HG03378 (cell line): ENCODE measurements around the gene UAP1L1.

Source experiments
- ATAC-seq: cut with Tn5 transposase; IDR thresholded peaks from one replicate; pipeline ENCODE4 v1.9.1; 2021; ENCODE audit warnings: mild to moderate bottlenecking, moderate library complexity; ENCODE audit not compliant: unreplicated experiment

Gene UAP1L1

DNA sequence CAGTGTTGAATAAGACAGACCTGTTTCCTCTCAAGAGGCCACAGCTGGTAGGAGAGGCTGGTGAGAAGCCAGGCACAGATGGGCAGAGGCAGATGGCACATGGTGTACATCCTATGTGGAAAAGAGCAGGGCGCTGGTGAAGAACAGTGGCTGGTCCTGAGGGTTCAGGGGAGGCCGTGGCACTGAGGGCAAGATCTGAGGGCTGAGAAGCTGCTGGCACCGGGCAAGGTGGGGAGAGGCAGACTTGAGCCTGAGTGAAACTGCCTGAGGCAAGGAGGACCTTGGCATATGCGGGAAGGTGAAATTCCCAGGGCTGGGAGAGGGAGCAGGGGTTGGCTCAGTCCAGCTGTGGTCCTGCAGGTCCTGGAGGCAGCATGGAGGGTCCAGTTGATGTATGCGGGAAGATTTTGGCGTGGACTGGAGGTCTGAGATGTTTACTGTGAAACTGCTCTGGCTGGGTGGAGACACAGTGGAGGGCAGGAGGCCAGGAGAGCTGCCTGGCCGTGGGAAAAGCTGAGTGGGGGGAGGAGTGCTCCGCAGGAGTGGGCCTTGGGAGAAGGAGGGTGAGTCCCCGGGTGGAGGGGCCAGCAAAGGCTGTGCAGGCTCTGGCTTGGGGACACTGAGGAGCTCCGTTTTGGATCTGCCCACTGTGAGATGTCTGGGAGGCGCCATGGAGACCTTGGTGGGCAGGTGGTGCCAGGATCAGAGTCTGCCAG, 12.1 kb downstream of the UAP1L1 start:
- no peak for ATAC-seq

DNA sequence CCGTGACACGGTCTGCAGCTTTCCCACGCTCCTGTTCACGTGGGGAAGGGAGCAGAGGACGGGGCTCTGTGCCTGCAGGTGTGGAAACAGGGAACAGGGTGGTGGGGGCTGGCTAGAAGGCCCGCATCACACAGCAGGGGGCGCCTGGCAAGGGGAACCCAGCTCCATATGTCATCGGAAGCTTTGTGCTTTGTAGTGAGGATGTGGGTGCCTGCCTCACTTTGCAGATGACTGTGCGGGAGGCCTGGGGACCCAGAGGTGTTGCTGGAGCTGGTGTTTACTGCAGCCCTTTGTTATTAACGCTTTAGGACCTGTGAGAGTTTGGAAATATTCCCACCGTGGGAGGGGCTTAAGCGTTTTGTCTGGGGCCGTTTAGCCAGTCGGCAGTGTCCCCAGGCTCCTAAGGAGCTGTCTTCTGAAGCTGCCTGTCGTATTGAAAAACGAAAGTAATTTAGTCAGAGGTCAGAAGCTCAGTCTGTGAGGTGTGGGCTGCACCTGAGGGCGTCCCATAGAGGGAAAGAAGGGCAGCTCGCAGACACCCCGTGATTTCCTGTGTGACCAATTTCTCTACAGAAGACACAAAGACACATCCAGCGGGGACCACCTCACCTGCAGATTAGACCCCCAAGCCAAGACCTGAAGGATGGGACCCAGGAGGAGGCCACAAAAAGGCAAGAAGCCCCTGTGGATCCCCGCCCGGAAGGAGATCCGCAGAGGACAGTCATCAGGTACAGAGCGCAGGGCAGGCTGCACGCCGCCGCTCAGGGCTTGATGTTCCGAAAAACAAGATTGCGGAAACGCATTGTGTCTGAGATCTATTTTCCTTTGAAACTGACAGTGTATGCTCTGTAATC, 18.6 kb downstream of the UAP1L1 start:
- ATAC-seq = no peak

- ATAC-seq = no peak
Measured at GRCh38 chr9:137096785-137097546, 19.6 kb downstream of the UAP1L1 start.

DNA sequence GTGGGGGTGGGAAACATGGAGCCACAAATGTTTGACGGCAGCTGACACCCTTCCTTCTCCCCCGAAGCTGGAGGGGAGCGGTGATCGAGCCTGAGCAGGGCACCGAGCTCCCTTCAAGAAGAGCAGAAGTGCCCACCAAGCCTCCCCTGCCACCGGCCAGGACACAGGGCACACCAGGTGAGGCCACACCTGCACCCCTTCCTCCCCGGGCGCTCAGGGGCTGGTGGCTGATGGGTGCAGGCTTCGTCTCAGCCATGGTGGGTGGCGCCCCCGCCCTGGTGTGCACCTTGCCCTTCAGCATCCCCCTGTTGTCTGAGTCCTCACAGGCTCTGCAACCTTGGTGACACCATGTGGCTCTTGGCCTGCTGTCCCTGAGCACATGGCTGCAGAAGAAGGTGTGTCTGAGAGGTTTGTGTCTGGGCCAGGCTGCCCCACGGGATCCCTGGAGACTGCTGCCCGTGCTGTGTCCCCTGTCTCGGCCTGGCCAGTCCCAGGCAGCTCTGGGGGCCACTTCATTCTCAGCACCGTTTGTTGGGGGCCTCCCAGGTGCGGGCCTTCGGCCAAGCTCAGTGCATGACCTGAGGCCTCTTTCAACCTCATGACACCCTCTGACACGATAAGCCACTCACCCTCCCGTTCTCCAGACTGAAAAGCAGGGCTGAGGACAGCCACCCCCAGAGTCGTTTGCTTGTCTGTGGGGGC, 20.6 kb downstream of the UAP1L1 start:
- ATAC-seq = no peak

DNA sequence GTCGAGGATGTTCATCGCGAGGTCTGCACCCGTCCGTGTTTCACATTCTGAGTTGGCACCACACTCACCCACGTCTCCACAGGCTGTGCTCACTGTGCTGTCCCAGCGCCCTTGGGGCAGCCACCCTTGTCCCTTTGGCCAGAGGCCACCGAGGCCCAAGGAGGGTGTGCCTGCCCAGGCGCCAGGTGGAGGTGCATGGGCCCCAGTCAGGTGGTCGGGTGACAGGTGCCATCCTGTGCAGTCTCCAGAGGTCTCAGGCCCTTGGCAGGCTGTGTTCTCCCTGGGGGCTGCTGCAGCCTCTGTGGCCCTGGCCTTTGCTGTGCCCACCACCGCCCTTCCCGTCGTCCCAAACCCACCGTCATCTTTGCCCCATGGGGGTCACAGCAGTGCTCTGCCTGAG, 21.9 kb downstream of the UAP1L1 start:
- ATAC-seq = no peak

DNA sequence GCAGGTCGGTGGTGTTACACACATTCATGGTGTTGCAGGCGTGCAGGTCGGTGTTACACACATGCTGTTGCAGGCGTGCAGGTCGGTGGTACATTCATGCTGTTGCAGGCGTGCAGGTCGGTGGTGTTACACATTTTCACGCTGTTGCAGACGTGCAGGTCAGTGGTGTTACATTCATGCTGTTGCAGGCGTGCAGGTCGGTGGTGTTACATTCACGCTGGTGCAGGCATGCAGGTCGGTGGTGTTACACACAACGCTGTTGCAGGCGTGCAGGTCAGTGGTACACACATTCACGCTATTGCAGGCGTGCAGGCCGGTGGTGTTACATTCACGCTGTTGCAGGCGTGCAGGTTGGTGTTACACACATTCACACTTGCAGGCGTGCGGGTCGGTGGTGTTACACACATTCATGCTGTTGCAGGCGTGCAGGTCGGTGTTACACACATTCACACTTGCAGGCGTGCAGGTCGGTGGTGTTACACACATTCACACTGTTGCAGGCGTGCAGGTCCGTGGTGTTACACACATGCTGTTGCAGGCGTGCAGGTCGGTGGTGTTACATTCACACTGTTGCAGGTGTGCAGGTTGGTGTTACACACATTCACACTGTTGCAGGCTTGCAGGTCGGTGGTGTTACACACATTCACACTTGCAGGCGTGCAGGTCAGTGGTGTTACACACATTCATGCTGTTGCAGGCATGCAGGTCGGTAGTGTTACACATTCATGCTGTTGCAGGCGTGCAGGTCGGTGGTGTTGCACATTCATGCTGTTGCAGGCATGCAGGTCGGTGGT, 26.1 kb downstream of the UAP1L1 start:
- no peak for ATAC-seq

DNA sequence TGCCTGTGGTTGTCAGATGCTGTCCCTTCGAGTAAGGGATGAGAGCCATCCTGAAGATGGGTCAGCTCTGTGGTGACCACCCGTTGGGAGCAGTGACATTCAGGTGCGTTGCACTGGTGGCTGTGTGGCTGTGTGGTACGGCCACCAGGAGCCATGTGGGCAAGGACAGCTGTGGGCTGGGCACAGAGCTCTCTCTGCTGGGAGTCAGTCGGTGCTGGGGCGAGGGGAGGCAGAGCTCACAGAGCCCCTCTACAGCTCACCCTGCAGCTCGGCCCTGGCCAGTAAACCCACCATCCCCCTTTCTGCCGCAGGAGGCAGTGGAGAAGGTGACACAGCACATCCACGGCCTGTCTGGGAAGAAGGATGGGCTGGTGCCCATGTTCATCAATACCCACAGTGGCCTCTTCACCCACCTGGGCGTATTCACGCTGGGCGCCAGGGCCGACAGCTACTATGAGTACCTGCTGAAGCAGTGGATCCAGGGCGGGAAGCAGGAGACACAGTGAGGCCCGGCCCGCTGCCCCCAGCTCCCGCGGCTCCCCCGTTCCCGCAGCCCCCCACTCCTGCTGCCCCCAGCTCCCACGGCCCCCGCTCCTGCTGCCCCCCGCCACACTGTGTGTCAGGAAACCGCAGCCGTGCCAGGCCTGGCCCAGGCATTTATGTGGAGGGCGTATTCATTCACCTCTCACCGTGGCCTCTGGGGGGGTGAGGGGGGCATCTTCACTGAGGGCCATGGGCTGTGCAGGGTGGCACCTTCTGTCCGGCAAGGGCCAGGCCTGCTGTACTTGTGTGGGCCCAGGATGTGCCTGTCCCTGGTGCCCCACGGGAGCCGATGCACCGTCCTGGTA, 28.7 kb downstream of the UAP1L1 start:
- no peak for ATAC-seq

- ATAC-seq = no peak
Measured at GRCh38 chr9:137106662-137107250, 29.4 kb downstream of the UAP1L1 start.

DNA sequence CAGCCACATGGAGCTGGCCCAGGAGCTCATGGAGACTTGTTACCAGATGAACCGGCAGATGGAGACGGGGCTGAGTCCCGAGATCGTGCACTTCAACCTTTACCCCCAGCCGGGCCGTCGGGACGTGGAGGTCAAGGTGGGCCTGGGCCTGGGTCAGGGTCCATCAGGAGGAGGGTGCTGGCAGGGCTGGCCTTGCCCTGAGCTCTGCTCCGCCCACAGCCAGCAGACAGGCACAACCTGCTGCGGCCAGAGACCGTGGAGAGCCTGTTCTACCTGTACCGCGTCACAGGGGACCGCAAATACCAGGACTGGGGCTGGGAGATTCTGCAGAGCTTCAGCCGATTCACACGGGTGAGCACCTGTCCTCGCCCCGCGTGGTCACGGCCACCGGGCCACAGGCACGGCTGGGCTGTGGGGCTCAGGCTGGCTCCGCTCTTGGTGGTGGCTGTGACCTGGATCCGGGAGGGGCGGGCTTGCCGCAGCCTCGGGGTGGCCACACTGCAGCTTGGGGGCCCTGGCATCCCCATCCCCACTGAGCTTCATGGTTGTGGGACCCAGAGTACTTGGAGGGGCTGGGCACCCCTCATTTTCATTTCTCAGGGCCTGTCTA, 30.1 kb downstream of the UAP1L1 start:
- ATAC-seq = no peak

DNA sequence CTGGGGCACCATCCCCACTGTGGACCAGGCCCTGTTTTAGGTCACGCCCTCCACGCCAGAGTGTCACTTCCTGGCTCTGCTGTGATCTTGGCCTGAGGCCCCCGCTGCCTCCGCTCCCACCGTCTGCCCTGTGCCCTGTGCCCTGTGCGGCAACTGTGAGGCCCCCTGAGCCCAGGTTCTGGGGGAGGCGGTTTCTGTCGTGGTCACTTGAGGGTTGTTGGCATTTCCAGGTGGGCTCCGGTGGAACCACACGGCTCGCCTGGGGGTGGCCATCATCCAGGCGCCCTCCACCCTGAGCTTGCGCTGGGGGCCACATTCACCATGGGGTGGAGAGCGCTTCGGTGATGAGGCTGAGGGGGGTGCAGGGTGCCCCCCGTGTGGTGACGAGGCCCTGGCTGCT, 30.7 kb downstream of the UAP1L1 start:
- ATAC-seq = no peak

- ATAC-seq = no peak
Measured at GRCh38 chr9:137108608-137109249, 31.4 kb downstream of the UAP1L1 start.

DNA sequence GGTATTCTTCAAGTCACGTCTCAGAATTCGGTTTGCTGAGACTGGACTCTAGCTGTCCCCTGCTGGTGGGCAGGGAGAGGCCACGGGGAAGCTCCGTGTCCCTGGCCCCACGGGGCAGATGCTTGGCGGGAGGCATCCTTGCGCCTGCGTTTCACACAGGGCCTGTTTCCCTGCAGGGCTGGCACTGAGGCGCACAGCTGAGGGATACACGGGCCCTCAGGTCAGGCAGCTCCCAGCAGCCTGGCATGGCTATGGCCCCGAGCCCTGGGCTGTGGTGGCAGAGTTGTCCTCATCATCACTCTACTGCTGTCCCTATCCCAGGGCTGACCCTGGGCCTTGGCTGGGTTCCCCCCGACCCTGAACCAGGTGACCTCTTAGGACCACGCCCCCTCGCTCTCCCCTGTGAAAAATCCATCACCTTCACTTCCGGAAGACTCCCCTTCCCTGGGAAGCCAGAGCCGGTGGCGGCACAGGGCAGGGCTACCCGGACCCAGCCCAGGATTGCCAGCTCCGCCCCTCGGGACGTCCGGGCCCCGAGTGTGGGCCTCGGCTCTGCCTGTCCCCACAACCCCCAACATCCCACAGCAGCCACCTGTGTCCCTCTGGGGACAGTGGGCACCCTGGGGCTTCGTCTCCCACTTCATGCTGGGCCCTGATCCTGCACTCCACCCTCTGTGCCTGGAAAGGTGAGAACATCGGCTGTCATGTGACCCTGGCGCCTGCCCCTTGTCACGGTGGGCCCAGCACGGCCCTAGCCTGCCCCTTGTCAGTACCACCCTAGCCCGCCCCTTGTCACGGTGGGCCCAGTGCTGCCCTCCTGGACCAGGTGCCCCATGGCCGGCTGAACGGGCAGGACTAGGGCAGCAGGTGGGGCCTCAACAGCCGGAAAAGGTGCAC, 32.2 kb downstream of the UAP1L1 start:
- ATAC-seq = no peak

GRCh38 chr9:137110147-137110910, 33.0 kb downstream of the UAP1L1 start:
- ATAC-seq = no peak

DNA sequence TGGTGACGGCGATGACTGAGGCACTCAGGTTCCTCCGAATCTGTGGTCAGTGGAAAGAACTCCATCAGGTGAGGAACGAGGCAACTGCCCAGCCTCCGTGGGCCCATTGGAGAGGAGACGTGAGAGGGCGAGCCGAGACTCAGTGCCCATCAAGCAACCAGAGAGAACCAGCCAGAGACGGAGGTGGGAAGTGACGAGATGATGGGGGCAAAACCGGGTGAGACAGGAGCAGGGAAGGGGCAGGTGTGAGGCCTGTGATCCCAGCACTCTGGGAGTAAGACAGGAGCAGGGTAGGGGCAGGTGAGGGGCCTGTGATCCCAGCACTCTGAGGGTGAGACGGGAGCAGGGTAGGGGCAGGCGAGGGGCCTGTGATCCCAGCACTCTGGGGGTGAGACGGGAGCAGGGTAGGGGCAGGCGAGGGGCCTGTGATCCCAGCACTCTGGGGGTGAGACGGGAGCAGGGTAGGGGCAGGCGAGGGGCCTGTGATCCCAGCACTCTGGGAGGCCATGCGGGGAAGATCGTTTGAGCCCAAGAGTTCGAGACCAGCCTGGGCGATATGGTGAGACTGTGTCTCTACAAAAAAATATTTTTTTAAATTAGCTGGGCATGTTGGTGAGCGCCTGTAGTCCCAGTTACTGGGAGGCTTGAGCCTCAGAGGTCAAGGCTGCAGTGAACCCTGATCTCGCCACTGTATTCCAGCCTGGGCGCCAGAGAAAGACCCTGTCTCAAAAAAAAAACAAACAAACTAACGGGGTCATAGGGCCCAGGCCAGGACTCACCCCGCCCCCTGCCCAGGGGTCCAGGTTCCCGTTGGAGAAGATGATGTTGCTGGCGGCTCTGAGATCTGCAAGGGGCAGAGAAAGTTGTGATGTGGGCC, 33.8 kb downstream of the UAP1L1 start:
- ATAC-seq = no peak
